Ectodermal cell (in vitro differentiated cells): ENCODE results near the gene HLA-DPB1. TPM values are rescaled to one million over a fixed set of nuclear protein-coding genes. Genes with fewer than 3 reads are reported as not detected.

ENCODE experiments used
- H3K27ac ChIP-seq: 2 replicates; pipeline ENCODE4 v1.7.0; 2013; ENCODE audit warnings: mild to moderate bottlenecking, low read depth, low read length; ENCODE audit not compliant: insufficient read depth, poor library complexity, severe bottlenecking
- H3K27me3 ChIP-seq: 2 replicates; pipeline ENCODE4 v1.7.0; 2013; ENCODE audit warnings: mild to moderate bottlenecking, low read length; ENCODE audit not compliant: insufficient read depth, control insufficient read depth, poor library complexity, severe bottlenecking
- H3K36me3 ChIP-seq: one replicate; pipeline ENCODE4 v1.7.0; 2013; ENCODE audit warnings: low read length; ENCODE audit not compliant: control insufficient read depth, insufficient read depth
- H3K4me1 ChIP-seq: one replicate; pipeline ENCODE4 v1.7.0; 2013; ENCODE audit warnings: low read length; ENCODE audit not compliant: control insufficient read depth, insufficient read depth
- H3K4me3 ChIP-seq: 2 replicates; pipeline ENCODE4 v1.7.0; 2013; ENCODE audit warnings: low read depth, low read length, control low read depth; ENCODE audit not compliant: insufficient read depth
- H3K9me3 ChIP-seq: 2 replicates; pipeline ENCODE4 v1.7.0; 2013; ENCODE audit warnings: mild to moderate bottlenecking, low read length, moderate library complexity; ENCODE audit not compliant: control insufficient read depth
- WGBS, 2 experiments: methylation state at CpG; one replicate each; pipeline ENCODE4 v1.1.7; 2013; ENCODE audit warnings: missing lambda C conversion rate in 2 of 2; 5-methylcytosine and 5-hydroxymethylcytosine counted together
- polyA plus RNA-seq, 4 experiments: library from polyadenylated mRNA; stranded (reverse); fragments of 50-300 nt; gene quantifications; one replicate each; pipeline ENCODE4 v1.2.3, GENCODE V29; 2013

The HLA-DPB1 gene
- polyA plus RNA-seq (2013, experiment 1 of 4), result 6.5 TPM
- polyA plus RNA-seq (2013, experiment 2 of 4), result 6.0 TPM
- 5.0 TPM for polyA plus RNA-seq (2013, experiment 3 of 4)
- 5.9 TPM for polyA plus RNA-seq (2013, experiment 4 of 4)

DNA sequence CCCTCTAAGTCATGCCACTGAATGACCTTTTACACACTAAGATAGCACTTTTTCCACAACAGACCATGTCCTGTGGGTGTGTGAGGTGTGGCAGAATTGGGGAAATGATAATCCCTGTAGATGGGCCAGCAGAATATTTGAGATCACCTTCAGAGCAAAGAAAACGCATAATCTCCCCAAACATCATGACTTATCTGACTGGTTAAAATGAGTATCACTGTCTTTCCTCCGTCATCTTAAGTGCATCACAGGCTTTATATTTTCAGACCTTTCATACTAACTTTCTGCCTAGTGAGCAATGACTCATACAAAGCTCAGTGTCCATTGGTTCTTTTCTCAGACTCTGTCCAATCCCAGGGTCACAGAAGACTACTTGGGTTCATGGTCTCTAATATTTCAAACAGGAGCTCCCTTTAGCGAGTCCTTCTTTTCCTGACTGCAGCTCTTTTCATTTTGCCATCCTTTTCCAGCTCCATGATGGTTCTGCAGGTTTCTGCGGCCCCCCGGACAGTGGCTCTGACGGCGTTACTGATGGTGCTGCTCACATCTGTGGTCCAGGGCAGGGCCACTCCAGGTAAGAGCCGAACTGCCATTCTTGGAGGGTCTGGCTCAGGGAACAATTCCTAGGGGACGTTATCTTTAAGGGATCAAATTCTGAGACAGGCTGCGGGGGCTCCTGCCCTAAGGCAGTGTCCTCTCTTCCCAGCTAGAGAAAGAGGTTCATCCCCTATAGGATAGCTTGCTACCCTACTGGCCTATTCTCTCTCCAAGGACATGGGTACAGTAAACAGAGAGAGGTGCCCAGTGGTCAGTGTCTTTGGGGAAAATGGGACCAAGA, at the start of gene HLA-DPB1:
HLA-DPB1 (plus strand) TSS at position 423 of the 838 bp plus-strand sequence; CDS start at position 475, 52 bp downstream.
- no peak within 1 kb of the TSS for H3K27ac ChIP-seq
- no peak within 1 kb of the TSS for H3K4me3 ChIP-seq
- 87 to 90% methylated on average over 10 of the region's 10 CpGs for WGBS, 2 experiments
- H3K4me1 ChIP-seq, result no peaks in the 10 kb centered on the region
- peaks cover 13% of the 10 kb centered on the region for H3K27me3 ChIP-seq
- no peaks in the 10 kb centered on the region for H3K36me3 ChIP-seq
- no peaks in the 10 kb centered on the region for H3K9me3 ChIP-seq

DNA sequence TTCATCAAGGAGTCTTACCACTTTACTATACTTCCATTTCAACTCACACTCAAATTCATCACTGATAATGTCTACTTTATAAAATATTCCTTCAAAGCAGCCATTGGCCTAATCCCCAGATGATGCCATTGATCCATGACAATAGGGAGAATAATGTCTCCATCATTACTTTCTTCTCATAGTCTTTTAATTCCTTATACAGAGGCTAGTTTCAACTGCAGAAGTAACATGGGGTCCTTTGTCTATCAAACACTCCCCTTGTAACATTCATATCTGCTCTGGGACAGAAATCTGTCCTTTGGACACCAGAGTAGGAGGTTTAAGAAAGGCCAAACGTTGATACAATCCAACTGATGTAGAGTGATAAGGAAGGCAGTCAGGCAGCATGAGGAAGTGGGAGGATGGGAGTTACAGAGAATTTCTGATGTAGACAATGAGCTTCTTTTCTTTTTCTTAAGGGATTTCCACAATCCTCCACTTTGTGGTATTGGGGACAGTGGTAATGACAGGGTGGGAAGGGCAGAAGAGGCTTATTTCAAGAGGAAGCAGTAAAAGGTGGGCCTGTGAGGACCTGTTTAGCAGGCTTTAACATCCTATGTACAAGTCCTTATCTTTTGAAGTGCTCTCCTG, 47.5 kb upstream of the HLA-DPB1 start:
- H3K36me3 ChIP-seq, result no peaks in the 10 kb centered on the region
- 58 to 83% methylated on average over 1 of the region's 1 CpG for WGBS, 2 experiments
- H3K4me1 ChIP-seq, result no peaks in the 10 kb centered on the region
- no peaks in the 10 kb centered on the region for H3K27me3 ChIP-seq
- no peaks in the 10 kb centered on the region for H3K9me3 ChIP-seq
- no peak overlapping the region for H3K27ac ChIP-seq
- no peak overlapping the region for H3K4me3 ChIP-seq

DNA sequence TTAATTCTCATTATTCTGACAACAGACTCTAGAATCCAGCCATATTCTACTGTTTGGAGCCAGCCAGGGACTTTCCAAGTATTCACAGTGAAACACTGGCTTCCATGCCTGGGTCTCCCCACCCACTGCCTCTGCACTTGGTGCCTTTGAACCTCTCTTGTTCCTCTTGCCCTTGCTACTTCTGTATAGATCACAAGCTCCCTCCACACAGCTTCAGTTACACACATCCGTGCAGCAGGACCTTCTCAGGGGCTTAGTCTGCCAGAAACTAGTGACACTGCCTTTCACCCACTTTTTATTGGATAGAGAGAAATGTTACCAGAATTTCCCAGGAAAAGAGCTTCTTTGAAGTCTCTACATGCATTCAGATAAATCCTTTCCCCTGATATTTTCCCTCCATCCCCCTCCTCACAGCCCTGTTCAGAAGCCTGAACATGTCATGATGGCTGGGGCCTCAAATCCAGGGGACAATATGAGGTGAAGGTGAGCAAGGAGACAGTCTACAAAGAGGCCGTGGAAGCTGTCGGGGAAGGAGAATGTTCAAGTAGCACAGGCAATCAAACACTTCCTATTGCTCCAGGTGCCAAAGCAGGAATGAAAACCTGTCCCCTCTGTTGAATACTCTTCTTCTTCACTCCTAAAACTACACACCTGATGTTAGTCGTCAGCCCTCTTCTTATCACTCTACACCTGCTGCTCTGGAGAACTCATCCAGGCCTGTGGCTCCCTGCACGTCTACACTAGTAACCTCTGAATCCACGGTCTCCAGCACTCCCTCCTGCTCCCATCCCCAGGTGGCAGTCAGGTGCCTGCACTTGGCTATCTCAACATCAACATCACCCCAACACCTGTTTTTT, 46.2 kb upstream of the HLA-DPB1 start:
- H3K9me3 ChIP-seq, result no peaks in the 10 kb centered on the region
- H3K4me1 ChIP-seq, result no peaks in the 10 kb centered on the region
- no peak overlapping the region for H3K4me3 ChIP-seq
- H3K27ac ChIP-seq, result no peak overlapping the region
- no peaks in the 10 kb centered on the region for H3K27me3 ChIP-seq
- H3K36me3 ChIP-seq, result no peaks in the 10 kb centered on the region
- WGBS, 2 experiments, result 67 to 70% methylated on average over 6 of the region's 6 CpGs

DNA sequence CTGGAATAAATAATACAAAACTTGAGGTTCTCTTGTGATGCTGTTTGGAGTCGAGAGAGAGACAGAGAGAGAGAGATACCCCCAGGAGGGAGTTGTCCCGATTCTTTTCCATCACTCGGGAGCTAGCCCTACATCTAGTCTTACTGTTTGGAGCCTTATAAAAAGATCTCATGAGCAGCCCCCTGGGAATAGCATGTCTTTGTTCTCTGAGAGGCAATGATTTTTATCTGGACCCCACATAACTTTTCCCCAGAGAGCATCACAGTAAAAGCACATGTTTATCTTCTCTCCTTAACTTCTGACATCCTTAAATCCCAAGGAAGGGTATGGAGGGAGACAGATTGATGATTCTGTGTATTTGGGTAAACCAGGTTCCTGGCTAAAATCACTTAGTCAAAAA, 45.5 kb upstream of the HLA-DPB1 start:
- no peaks in the 10 kb centered on the region for H3K4me1 ChIP-seq
- no peaks in the 10 kb centered on the region for H3K27me3 ChIP-seq
- 67 to 69% methylated on average over 3 of the region's 3 CpGs for WGBS, 2 experiments
- no peak overlapping the region for H3K27ac ChIP-seq
- H3K36me3 ChIP-seq, result no peaks in the 10 kb centered on the region
- no peak overlapping the region for H3K4me3 ChIP-seq
- no peaks in the 10 kb centered on the region for H3K9me3 ChIP-seq

- WGBS, 2 experiments, result 90 to 100% methylated on average over 1 of the region's 1 CpG
- Histone ChIP-seq H3K36me3 (no peaks in the 10 kb centered on the region), H3K4me3 (no peak overlapping the region), H3K27ac (no peak overlapping the region), H3K27me3 (no peaks in the 10 kb centered on the region), H3K9me3 (no peaks in the 10 kb centered on the region), H3K4me1 (no peaks in the 10 kb centered on the region)
These were observed 41.2 kb upstream of the HLA-DPB1 start for GRCh38 chr6:33034554-33034953.

GRCh38 chr6:33036535-33036934, 39.3 kb upstream of the HLA-DPB1 start:
- Histone ChIP-seq H3K27ac (no peak overlapping the region), H3K9me3 (no peaks in the 10 kb centered on the region), H3K4me3 (no peak overlapping the region), H3K27me3 (no peaks in the 10 kb centered on the region), H3K4me1 (no peaks in the 10 kb centered on the region), H3K36me3 (no peaks in the 10 kb centered on the region)
- 67 to 82% methylated on average over 1 of the region's 1 CpG for WGBS, 2 experiments

DNA sequence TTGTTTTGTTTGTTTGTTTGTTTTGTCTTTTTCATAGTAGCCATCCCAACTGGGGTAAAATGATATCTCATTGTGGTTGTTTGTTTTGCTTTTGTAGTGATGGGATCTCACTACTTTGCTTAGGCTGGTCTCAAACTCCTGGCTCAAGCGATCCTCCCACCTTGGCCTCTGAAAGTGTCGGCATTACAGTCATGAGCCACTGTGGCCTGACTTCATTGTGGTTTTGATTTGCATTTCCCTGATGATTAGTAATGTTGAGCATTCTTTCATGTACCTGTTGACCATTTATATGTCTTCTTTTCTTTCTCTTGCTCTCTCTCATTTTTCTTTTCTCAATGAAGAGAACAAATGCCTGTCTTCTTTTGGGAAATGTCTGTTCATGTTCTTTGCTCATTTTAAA, 35.6 kb upstream of the HLA-DPB1 start:
- Histone ChIP-seq H3K27me3 (no peaks in the 10 kb centered on the region), H3K27ac (no peak overlapping the region), H3K4me1 (no peaks in the 10 kb centered on the region), H3K9me3 (no peaks in the 10 kb centered on the region), H3K4me3 (no peak overlapping the region), H3K36me3 (no peaks in the 10 kb centered on the region)
- WGBS, 2 experiments, result 85 to 95% methylated on average over 2 of the region's 2 CpGs

DNA sequence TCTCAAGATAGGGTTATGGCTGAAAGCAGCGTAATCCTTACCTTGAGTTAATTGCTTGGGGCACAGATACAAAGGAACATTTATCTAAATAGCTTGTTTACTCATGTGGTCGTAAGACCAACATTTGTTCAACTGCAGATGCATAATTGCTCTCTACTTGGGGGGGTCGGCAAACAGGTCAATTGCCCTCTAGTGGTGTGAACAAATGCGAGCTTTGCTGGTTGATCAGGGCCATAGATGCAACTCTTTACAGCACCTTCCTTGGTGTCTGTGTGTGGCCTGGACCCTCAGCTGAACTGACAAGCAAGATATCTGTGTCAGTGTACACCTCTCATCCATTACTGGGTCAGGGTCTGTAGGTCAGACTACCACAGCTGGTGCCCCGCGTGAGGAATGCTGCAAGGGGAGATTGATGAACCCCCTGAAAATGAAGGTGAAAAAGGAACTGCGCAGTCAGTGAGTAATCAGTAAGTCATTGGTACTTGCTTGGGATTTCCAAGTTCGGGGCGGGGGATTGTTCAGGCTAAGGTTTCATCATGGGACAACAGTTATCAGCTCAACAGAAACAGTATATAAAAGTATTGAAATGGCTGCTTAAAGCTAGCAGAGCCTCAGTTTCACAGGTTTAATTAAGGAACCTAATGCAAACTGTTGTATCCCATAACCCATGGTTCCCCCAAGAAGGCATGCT, 26.3 kb upstream of the HLA-DPB1 start:
- H3K9me3 ChIP-seq, result no peaks in the 10 kb centered on the region
- H3K4me1 ChIP-seq, result peaks cover 6% of the 10 kb centered on the region
- H3K27ac ChIP-seq, result no peak overlapping the region
- H3K27me3 ChIP-seq, result no peaks in the 10 kb centered on the region
- no peaks in the 10 kb centered on the region for H3K36me3 ChIP-seq
- 77 to 83% methylated on average over 9 of the region's 9 CpGs for WGBS, 2 experiments
- no peak overlapping the region for H3K4me3 ChIP-seq

DNA sequence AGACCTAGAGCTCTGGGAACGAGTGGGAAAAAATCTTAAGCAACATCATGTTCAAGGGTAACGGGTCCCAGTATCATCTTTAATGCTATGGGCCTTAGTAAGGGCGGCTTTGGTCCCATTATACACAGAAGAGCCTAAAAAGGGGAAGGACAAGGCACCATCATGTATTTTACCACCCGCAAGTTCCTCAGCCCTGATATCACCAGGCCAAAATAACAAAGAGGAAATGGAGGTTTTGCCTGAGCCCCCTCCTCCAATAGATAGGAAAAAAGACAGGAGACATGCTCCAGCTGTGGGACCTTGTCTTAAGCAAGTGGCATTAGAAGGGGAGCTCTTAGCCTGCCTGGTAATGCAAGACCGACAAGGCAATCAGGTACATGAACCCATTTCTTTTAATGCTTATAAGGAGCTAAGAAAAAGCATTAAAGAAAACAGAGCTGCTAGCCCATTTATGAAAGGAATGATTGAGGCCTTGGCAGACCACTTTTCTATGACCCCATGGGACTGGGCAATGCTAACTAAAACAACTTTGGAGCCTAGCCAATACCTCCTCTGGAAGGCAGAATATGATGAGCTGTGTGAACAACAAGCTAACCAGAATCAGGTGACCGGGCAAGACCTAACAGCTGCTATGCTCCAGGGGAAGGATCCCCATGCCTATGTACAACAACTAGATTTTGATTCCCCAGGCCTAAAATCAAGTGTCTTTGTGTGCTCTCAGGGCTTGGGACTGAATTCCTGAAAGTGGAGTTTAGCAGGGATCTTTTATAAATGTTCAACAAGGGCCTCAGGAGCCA, 25.6 kb upstream of the HLA-DPB1 start:
- 81 to 84% methylated on average over 6 of the region's 6 CpGs for WGBS, 2 experiments
- H3K9me3 ChIP-seq, result no peaks in the 10 kb centered on the region
- H3K27me3 ChIP-seq, result no peaks in the 10 kb centered on the region
- no peak overlapping the region for H3K4me3 ChIP-seq
- peak overlapping the region; percentile 17 for H3K27ac ChIP-seq
- H3K36me3 ChIP-seq, result no peaks in the 10 kb centered on the region
- H3K4me1 ChIP-seq, result peaks cover 6% of the 10 kb centered on the region
